ENCODE results near the gene PRR20G. TPM values are rescaled to one million over a fixed set of nuclear protein-coding genes. Genes with fewer than 3 reads are reported as not detected.

The PRR20G gene
- total RNA-seq, 1 donor from 2014 or later = not detected

- Histone ChIP-seq H3K4me3 (no peak overlapping the region), H3K27ac (no peak overlapping the region), H3K9ac (no peak overlapping the region), H3K4me1 (no peaks in the 10 kb centered on the region), H2AFZ (replicated peaks) (no peak overlapping the region), H3K4me2 (no peak overlapping the region), H3K79me2 (ENCODE audit: low read depth) (no peaks in the 10 kb centered on the region), H3F3A (ENCODE audit: low read depth) (no peaks in the 10 kb centered on the region), H4K20me1 (ENCODE audit: low read depth) (no peaks in the 10 kb centered on the region), H3K27me3 (no peaks in the 10 kb centered on the region), H3K9me3 (ENCODE audit: low read depth) (no peaks in the 10 kb centered on the region), H3K36me3 (no peaks in the 10 kb centered on the region)
- Mint-ChIP-seq H3K9me3 (peaks cover 5% of the 10 kb centered on the region), H3K27ac (no peak overlapping the region), H3K4me3 (no peak overlapping the region), H3K4me1 (no peaks in the 10 kb centered on the region), H3K36me3 (no peaks in the 10 kb centered on the region), H3K27me3 (ENCODE audit: insufficient read depth, low read depth) (peaks cover 16% of the 10 kb centered on the region)
- TF ChIP-seq EZH2 (IDR thresholded peaks at IDR 0.05) = no peak
- no peak for TF ChIP-seq EZH2phosphoT487 (IDR thresholded peaks at IDR 0.05)
- TF ChIP-seq CTCF (IDR thresholded peaks at IDR 0.05) = no peak
- DNase-seq (ENCODE audit: low spot score) = no peak
Observed at GRCh38 chr3:127237835-127238234, 50.0 kb downstream of the PRR20G start.

GRCh38 chr3:127235706-127236105, 52.1 kb downstream of the PRR20G start:
- no peak overlapping the region for H3K9ac ChIP-seq
- H3F3A ChIP-seq (ENCODE audit: low read depth) = no peaks in the 10 kb centered on the region
- Mint-ChIP-seq H3K9me3 (peaks cover 5% of the 10 kb centered on the region), H3K36me3 (no peaks in the 10 kb centered on the region), H3K27ac (no peak overlapping the region), H3K4me3 (no peak overlapping the region), H3K27me3 (ENCODE audit: insufficient read depth, low read depth) (peaks cover 15% of the 10 kb centered on the region), H3K4me1 (no peaks in the 10 kb centered on the region)
- no peaks in the 10 kb centered on the region for H3K27me3 ChIP-seq
- no peak overlapping the region for H3K4me2 ChIP-seq
- no peaks in the 10 kb centered on the region for H3K9me3 ChIP-seq (ENCODE audit: low read depth)
- H2AFZ ChIP-seq (replicated peaks) = no peak overlapping the region
- no peak overlapping the region for H3K27ac ChIP-seq
- DNase-seq (ENCODE audit: low spot score) = no peak
- H4K20me1 ChIP-seq (ENCODE audit: low read depth) = no peaks in the 10 kb centered on the region
- H3K4me1 ChIP-seq = no peaks in the 10 kb centered on the region
- no peaks in the 10 kb centered on the region for H3K79me2 ChIP-seq (ENCODE audit: low read depth)
- H3K4me3 ChIP-seq = no peak overlapping the region
- no peaks in the 10 kb centered on the region for H3K36me3 ChIP-seq
- TF ChIP-seq CTCF (IDR thresholded peaks at IDR 0.05) = no peak
- no peak for TF ChIP-seq EZH2phosphoT487 (IDR thresholded peaks at IDR 0.05)
- no peak for TF ChIP-seq EZH2 (IDR thresholded peaks at IDR 0.05)

- Histone ChIP-seq H3F3A (ENCODE audit: low read depth) (no peaks in the 10 kb centered on the region), H3K27ac (no peak overlapping the region), H3K4me1 (no peaks in the 10 kb centered on the region), H3K79me2 (ENCODE audit: low read depth) (no peaks in the 10 kb centered on the region), H3K4me3 (no peak overlapping the region), H2AFZ (replicated peaks) (no peak overlapping the region), H3K27me3 (no peaks in the 10 kb centered on the region), H3K36me3 (no peaks in the 10 kb centered on the region), H3K9me3 (ENCODE audit: low read depth) (no peaks in the 10 kb centered on the region), H3K4me2 (no peak overlapping the region), H3K9ac (no peak overlapping the region), H4K20me1 (ENCODE audit: low read depth) (no peaks in the 10 kb centered on the region)
- H3K36me3 Mint-ChIP-seq = no peaks in the 10 kb centered on the region
- no peak overlapping the region for H3K4me3 Mint-ChIP-seq
- DNase-seq (ENCODE audit: low spot score) = no peak
- H3K27me3 Mint-ChIP-seq (ENCODE audit: insufficient read depth, low read depth) = peaks cover 11% of the 10 kb centered on the region
- H3K4me1 Mint-ChIP-seq = no peaks in the 10 kb centered on the region
- TF ChIP-seq CTCF (IDR thresholded peaks at IDR 0.05) = no peak
- no peak for TF ChIP-seq EZH2phosphoT487 (IDR thresholded peaks at IDR 0.05)
- TF ChIP-seq EZH2 (IDR thresholded peaks at IDR 0.05) = no peak
- no peak overlapping the region for H3K27ac Mint-ChIP-seq
- H3K9me3 Mint-ChIP-seq = peaks cover 6% of the 10 kb centered on the region
Observed at GRCh38 chr3:127234778-127235177, 53.1 kb downstream of the PRR20G start.

Small RNA genes within 50 kb of the gene (small RNA-seq; reads per million reads assigned to genes)
- gene RNU6-1047P = not detected

Other genes starting within 250 kb of the PRR20G start
- gene PRR23E, start 94.9 kb downstream of the PRR20G start, total RNA-seq (ENCODE audit: low replicate concordance) = not detected in 2 replicates